ENCODE data around the gene DGKI.

GRCh38 chr7:137668404-137668803 is 178.4 kb downstream of the DGKI start:
- TF ChIP-seq CTCF (IDR thresholded peaks at IDR 0.05) (no peak), EZH2 (IDR thresholded peaks at IDR 0.05; ENCODE audit: borderline replicate concordance, insufficient read depth, low read depth, low read length, poor library complexity, severe bottlenecking) (no peak)

All from B cell (primary cell).